SK-N-MC (cell line): ENCODE measurements around the gene INO80E.

Experiments
- DNase-seq: peaks from one replicate; pipeline ENCODE4 v3.0.0-alpha.2; 2011; ENCODE audit warnings: low read depth, low spot score
- H3K27ac ChIP-seq: fragments of 200-600 bp; sonication (generic); 2 replicates; pipeline ENCODE4 v1.5.1; 2016; ENCODE audit warnings: mixed run types
- H3K36me3 ChIP-seq: fragments of 200-600 bp; sonication (generic); 2 replicates; pipeline ENCODE4 v1.6.1; 2017; ENCODE audit warnings: antibody characterized with exemption, low read length, mixed read lengths; ENCODE audit not compliant: insufficient read depth
- H3K4me3 ChIP-seq: fragments of 200-600 bp; sonication (generic); 2 replicates; pipeline ENCODE4 v1.5.1; 2016
- H3K9ac ChIP-seq: fragments of 200-600 bp; sonication (generic); 2 replicates; pipeline ENCODE4 v1.8.0; 2017; ENCODE audit warnings: mixed run types, mixed read lengths; ENCODE audit not compliant: insufficient read length
- H3K9me3 ChIP-seq: fragments of 200-600 bp; sonication (generic); 2 replicates; pipeline ENCODE4 v1.6.1; 2017; ENCODE audit warnings: low read depth, mild to moderate bottlenecking, antibody characterized with exemption, low read length, moderate library complexity, mixed read lengths
- EZH2 ChIP-seq: fragments of 200-600 bp; sonication (generic); IDR thresholded peaks from one replicate; pipeline ENCODE4 v1.6.1; 2017; ENCODE audit warnings: antibody characterized with exemption
- FOXP2 ChIP-seq: optimal IDR thresholded peaks from 2 replicates; pipeline ENCODE3; 2011; ENCODE audit warnings: mild to moderate bottlenecking, moderate library complexity; ENCODE audit not compliant: insufficient read depth; ENCODE audit errors: extremely low read length, control extremely low read depth
- POLR2AphosphoS5 ChIP-seq: IDR thresholded peaks from 2 replicates; pipeline ENCODE4 v1.6.1; 2012; ENCODE audit warnings: mild to moderate bottlenecking, low read depth, low read length, borderline replicate concordance

Gene INO80E

DNA sequence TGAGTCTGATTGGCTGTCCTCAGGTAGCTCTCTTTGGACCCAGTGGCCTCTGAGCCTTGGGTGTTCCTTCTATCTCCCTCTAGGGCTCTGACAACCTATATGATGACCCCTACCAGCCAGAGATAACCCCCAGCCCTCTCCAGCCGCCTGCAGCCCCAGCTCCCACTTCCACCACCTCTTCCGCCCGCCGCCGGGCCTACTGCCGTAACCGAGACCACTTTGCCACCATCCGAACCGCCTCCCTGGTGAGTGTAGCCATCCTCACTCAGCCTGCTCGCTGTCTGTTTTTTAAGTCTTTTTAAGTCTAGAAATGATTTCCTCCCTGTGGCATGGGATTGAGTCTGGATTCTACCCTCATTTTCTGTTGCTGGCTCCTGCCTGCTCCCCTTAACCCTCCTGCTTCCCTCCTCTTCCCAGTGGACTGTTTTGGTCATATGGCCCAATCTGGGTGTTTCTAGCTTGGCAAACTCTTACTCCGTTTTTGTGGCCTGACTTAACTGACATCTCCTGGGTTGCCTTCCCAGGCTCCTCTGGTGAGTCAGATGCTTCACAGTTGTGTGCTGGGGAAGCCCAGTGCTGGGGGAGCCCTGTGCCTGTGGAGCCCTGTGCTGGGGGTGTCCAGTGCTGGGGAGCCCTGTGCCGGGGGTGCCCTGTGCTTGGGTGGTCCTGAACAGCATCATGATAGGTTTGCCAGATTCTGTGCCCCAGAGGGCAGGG is 12.5 kb upstream of the INO80E start:
- H3K27ac ChIP-seq, result no peak overlapping the region
- no peak for TF ChIP-seq POLR2AphosphoS5
- H3K9ac ChIP-seq, result no peak overlapping the region
- no peak for DNase-seq
- H3K9me3 ChIP-seq, result no peaks in the 10 kb centered on the region
- no peak overlapping the region for H3K4me3 ChIP-seq
- H3K36me3 ChIP-seq, result peaks cover 87% of the 10 kb centered on the region

DNA sequence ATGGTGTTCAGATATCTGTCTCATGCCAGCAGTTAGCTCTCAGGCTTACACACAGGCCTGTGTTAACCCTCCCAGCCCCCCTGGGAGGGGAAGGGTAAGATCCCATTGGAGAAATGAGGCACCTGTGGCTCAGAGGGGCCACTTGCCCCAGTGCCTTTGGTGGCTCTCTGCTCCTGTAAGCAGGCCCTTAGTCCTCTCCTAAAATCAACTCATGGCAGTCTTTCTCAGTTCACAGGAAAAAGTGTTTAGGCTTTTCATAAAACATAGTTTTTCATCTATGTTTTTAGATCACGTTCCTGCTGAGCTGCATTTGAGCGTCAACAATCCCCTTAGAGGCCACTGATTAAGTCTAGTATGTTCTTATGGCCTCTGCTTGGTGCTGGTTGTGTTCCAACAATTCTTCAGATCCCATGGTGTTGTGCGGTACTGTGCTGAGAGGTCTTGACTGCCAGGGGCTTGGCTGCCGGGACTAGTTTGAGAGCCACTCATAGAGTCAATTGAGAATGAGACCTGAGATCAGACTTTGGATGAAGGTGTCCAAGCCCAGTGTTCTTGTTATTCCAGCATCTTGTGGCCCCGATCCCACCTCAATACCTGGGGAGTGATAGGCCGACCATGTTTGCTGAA is 11.8 kb upstream of the INO80E start:
- no peaks in the 10 kb centered on the region for H3K9me3 ChIP-seq
- no peak for DNase-seq
- H3K9ac ChIP-seq, result no peak overlapping the region
- peaks cover 84% of the 10 kb centered on the region for H3K36me3 ChIP-seq
- TF ChIP-seq EZH2 (no peak), FOXP2 (no peak), POLR2AphosphoS5 (no peak)
- no peak overlapping the region for H3K27ac ChIP-seq
- H3K4me3 ChIP-seq, result no peak overlapping the region

DNA sequence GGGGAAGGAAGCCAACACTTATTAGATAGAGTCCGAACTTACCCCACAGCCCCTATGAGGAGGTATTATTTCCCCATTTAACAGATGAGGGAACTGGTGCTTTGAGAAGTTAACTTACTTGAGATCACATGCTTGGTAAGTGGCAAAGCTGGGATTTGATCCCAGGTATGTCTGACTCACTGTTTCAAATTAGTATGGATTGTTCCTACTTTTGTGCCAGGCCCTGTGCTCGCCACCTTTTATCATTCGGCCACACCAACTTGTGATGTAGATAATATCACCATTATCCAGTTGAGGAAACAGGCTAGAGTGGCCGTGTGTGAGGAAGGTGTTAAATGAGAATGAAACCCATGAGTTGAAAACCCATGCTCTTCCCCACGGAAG is 11.3 kb upstream of the INO80E start:
- H3K4me3 ChIP-seq, result no peak overlapping the region
- TF ChIP-seq EZH2, result no peak
- H3K36me3 ChIP-seq, result peaks cover 83% of the 10 kb centered on the region; the same call in 1 of the 2 replicates
- H3K9me3 ChIP-seq, result no peaks in the 10 kb centered on the region
- no peak for DNase-seq
- H3K27ac ChIP-seq, result no peak overlapping the region
- H3K9ac ChIP-seq, result no peak overlapping the region

DNA sequence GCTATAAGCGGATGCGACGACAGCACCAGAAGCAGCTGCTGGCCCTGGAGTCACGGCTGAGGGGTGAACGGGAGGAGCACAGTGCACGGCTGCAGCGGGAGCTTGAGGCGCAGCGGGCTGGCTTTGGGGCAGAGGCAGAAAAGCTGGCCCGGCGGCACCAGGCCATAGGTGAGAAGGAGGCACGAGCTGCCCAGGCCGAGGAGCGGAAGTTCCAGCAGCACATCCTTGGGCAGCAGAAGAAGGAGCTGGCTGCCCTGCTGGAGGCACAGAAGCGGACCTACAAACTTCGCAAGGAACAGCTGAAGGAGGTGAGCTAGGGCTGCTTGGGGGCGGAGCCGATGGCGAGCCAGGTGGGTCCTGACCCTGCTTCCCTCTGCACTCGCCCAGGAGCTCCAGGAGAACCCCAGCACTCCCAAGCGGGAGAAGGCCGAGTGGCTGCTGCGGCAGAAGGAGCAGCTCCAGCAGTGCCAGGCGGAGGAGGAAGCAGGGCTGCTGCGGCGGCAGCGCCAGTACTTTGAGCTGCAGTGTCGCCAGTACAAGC is 10.7 kb upstream of the INO80E start:
- no peak overlapping the region for H3K4me3 ChIP-seq
- H3K9ac ChIP-seq, result no peak overlapping the region
- no peak for DNase-seq
- H3K27ac ChIP-seq, result no peak overlapping the region
- TF ChIP-seq FOXP2 (no peak), POLR2AphosphoS5 (no peak), EZH2 (no peak)
- peaks cover 83% of the 10 kb centered on the region for H3K36me3 ChIP-seq
- no peaks in the 10 kb centered on the region for H3K9me3 ChIP-seq

DNA sequence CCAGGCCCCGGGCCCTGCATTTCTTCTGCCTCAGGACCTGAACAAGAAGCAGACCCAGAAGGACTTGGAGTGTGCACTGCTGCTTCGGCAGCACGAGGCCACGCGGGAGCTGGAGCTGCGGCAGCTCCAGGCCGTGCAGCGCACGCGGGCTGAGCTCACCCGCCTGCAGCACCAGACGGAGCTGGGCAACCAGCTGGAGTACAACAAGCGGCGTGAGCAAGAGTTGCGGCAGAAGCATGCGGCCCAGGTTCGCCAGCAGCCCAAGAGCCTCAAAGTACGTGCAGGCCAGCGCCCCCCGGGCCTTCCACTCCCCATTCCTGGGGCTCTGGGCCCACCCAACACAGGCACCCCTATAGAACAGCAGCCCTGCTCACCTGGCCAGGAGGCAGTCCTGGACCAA is 9.8 kb upstream of the INO80E start:
- Histone ChIP-seq H3K9me3 (no peaks in the 10 kb centered on the region), H3K27ac (no peak overlapping the region), H3K36me3 (peaks cover 82% of the 10 kb centered on the region), H3K4me3 (no peak overlapping the region), H3K9ac (no peak overlapping the region)
- TF ChIP-seq POLR2AphosphoS5 (no peak), FOXP2 (no peak), EZH2 (no peak)
- no peak for DNase-seq

DNA sequence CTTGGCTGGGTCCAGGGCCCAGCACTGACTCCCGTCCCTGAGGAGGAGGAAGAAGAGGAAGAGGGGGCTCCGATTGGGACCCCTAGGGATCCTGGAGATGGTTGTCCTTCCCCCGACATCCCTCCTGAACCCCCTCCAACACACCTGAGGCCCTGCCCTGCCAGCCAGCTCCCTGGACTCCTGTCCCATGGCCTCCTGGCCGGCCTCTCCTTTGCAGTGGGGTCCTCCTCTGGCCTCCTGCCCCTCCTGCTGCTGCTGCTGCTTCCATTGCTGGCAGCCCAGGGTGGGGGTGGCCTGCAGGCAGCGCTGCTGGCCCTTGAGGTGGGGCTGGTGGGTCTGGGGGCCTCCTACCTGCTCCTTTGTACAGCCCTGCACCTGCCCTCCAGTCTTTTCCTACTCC is 9.1 kb upstream of the INO80E start:
- no peaks in the 10 kb centered on the region for H3K9me3 ChIP-seq
- no peak for DNase-seq
- H3K4me3 ChIP-seq, result no peak overlapping the region
- TF ChIP-seq FOXP2 (no peak), POLR2AphosphoS5 (no peak), EZH2 (no peak)
- H3K9ac ChIP-seq, result no peak overlapping the region
- H3K36me3 ChIP-seq, result peaks cover 82% of the 10 kb centered on the region
- H3K27ac ChIP-seq, result no peak overlapping the region

DNA sequence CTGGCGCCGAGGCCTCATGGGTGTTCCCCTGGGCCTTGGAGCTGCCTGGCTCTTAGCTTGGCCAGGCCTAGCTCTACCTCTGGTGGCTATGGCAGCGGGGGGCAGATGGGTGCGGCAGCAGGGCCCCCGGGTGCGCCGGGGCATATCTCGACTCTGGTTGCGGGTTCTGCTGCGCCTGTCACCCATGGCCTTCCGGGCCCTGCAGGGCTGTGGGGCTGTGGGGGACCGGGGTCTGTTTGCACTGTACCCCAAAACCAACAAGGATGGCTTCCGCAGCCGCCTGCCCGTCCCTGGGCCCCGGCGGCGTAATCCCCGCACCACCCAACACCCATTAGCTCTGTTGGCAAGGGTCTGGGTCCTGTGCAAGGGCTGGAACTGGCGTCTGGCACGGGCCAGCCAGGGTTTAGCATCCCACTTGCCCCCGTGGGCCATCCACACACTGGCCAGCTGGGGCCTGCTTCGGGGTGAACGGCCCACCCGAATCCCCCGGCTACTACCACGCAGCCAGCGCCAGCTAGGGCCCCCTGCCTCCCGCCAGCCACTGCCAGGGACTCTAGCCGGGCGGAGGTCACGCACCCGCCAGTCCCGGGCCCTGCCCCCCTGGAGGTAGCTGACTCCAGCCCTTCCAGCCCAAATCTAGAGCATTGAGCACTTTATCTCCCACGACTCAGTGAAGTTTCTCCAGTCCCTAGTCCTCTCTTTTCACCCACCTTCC is 8.5 kb upstream of the INO80E start:
- Histone ChIP-seq H3K9me3 (no peaks in the 10 kb centered on the region), H3K36me3 (peaks cover 80% of the 10 kb centered on the region), H3K27ac (no peak overlapping the region), H3K9ac (no peak overlapping the region), H3K4me3 (no peak overlapping the region)
- DNase-seq, result no peak
- TF ChIP-seq EZH2 (no peak), POLR2AphosphoS5 (no peak), FOXP2 (no peak)

DNA sequence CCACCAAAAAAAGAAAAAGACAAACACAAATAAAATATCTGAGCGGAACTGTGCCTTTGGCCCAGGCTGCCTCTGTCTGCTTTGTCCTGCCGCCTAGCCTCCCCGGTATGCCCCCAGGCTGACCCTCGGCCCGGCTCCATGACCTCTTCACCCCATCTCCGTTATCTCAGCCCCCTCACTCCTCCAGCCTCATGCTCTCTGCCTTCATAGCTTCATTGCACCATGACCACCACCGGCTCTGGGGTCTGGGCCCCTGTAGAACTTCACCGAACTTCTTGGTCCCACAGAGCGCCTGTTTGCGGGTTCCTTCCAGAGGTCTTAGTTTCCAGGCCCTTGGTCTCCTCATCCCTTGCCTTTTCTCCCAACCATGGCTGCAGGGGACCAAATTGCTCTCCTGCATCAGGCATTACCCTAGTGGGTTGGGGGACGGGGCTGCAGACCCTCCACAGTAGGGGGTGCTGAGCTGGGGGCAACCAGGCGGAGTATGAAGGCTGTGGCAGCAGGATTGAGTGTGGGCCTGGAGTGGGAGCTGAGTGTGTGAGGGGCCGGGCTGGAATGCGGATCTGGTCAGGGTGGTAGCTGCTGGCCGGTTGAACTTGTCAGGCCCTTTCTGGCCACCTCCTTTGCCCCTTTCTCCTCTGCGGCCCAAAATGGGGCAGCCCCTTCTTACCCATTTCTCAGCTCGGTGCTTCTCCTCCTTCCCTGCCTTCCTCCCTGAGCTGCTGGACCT is 7.5 kb upstream of the INO80E start:
- Histone ChIP-seq H3K36me3 (peaks cover 79% of the 10 kb centered on the region), H3K9ac (no peak overlapping the region), H3K27ac (no peak overlapping the region), H3K4me3 (no peak overlapping the region), H3K9me3 (no peaks in the 10 kb centered on the region)
- TF ChIP-seq EZH2 (no peak), POLR2AphosphoS5 (no peak), FOXP2 (no peak)
- no peak for DNase-seq
